Smooth muscle cell of trachea (primary cell): ENCODE results near the gene ZNF414. TPM values are rescaled to one million over a fixed set of nuclear protein-coding genes. Genes with fewer than 3 reads are reported as not detected.

Experiments
- total RNA-seq: library from RNA; depleted of rRNA; stranded (reverse); fragments of >200 nt; gene quantifications from 2 replicates; pipeline ENCODE4 v1.2.1, GENCODE V29; 2014

ZNF414 gene, protein sequence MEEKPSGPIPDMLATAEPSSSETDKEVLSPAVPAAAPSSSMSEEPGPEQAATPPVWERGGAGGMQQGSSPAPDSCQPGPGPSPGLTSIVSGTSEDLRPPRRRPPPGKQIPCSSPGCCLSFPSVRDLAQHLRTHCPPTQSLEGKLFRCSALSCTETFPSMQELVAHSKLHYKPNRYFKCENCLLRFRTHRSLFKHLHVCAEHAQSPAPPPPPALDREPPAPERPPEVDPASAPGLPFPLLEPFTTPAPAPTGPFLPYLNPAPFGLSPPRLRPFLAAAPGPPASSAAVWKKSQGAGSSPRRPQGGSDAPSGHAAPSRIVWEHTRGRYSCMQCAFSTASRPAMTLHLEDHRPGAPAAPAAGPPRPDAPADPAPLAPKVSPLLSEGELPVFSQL
- total RNA-seq, result 7.8 and 10.5 TPM in 2 replicates

DNA sequence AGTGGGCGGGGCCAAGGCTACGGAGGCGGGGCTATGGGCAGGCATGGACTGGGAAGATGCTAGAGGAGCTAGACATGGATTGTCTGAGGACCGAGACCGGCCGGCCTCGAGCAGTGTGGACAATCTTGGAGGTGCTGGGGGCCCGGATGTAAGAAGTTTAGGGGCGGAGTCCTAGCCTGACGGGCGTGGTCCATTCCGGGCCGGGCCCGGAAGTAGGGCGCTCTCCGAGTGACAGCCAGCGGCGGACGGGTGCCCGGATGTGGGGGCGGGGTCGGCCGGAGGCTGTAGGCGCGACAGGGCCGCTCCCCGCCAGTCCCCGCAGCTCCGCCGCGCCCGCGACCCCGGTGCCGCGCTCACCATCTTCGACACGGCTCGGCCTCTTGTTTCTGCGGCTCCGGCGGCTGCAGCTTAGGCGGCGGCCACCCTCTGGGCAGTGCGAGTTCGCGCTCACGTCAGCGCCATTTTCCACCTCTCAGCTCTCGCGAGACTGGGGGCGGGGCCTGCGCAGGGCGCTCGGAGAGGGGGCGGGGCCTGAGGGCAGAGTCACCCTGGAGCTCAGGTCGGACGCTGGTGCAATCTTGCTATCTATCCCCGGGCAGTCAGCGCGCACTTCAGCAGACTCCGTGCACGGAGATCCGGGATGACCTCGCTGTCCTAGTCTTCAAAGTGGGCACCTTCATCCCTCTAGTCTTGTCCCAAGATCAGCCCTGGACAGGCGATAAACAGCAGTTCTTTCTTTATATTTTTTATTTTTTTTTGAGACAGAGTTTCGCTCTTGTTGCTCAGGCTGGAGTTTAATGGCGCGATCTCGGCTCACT lies at the start of gene ZNF414:
Gene ZNF414, minus strand, starts transcription at position 481 of the 818 bp plus-strand sequence. Its CDS starts 121 bp downstream, at position 360.

Other genes with a start within 250 kb of the ZNF414 start
- gene CD320, start 205.8 kb downstream of the ZNF414 start, total RNA-seq, result 28.0 and 41.9 TPM in 2 replicates
- gene NDUFA7, start 192.8 kb downstream of the ZNF414 start, total RNA-seq, result 8.4 and 19.8 TPM in 2 replicates
- gene RPS28, start 192.7 kb downstream of the ZNF414 start, total RNA-seq, result 242 and 329 TPM in 2 replicates
- gene KANK3, start 170.9 kb downstream of the ZNF414 start, total RNA-seq, result 0.15 and 0.50 TPM in 2 replicates
- 3.9 and 6.9 TPM in 2 replicates for gene ANGPTL4, start 150.0 kb downstream of the ZNF414 start, total RNA-seq
- 48.6 and 113 TPM in 2 replicates for gene RAB11B, start 123.8 kb downstream of the ZNF414 start, total RNA-seq
- gene MARCHF2, start 100.9 kb downstream of the ZNF414 start, total RNA-seq, result 62.3 and 126 TPM in 2 replicates
- 47.8 and 97.3 TPM in 2 replicates for gene HNRNPM, start 69.2 kb downstream of the ZNF414 start, total RNA-seq
- not detected in 2 replicates for gene PRAM1, start 11.5 kb downstream of the ZNF414 start, total RNA-seq
- under 0.01 and 0.17 TPM in 2 replicates for gene MYO1F, start 63.3 kb upstream of the ZNF414 start, total RNA-seq
- gene ADAMTS10, start 96.5 kb upstream of the ZNF414 start, total RNA-seq, result 4.4 and 11.9 TPM in 2 replicates
- not detected in 2 replicates for gene NFILZ, start 116.5 kb upstream of the ZNF414 start, total RNA-seq
- gene ACTL9, start 184.6 kb upstream of the ZNF414 start, total RNA-seq, result not detected in 2 replicates
- not detected in 2 replicates for gene OR2Z1, start 207.5 kb upstream of the ZNF414 start, total RNA-seq